GM21528 (cell line): ENCODE measurements around the gene TAC1.
"Not testable (repeated sequence)": the region's sequence is repeated elsewhere in the genome, so short reads cannot be mapped to it uniquely, and the experiment has no call there.

ENCODE experiments used
- ATAC-seq: cut with Tn5 transposase; IDR thresholded peaks from one replicate; pipeline ENCODE4 v1.9.1; 2021; ENCODE audit warnings: mild to moderate bottlenecking, moderate library complexity; ENCODE audit not compliant: unreplicated experiment, low FRiP score

The TAC1 gene, protein sequence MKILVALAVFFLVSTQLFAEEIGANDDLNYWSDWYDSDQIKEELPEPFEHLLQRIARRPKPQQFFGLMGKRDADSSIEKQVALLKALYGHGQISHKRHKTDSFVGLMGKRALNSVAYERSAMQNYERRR

GRCh38 chr7:97731736-97732564 lies at the start of gene TAC1:
Gene TAC1 (plus strand): TSS chr7:97732086. CDS start chr7:97732613, 527 bp downstream.
- ATAC-seq: no peak

DNA sequence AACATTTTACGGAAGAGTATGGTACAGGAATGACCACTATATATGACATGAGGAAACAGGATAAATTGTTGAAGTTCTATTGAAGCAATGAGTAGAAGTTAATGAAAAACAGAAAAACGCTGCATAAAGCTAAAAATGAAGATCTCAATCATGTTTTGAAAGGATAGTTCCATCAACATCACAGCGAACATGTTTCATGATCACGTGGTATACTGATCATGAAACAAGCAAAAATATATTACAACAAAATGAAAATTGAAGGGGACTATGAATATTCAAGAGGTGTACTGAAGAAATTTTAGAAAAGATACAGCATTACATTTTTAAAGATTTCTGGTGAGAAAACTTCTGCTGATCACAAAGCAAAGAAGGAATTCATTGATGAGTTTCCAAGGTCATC lies 45.9 kb upstream of the TAC1 start:
- no peak for ATAC-seq

DNA sequence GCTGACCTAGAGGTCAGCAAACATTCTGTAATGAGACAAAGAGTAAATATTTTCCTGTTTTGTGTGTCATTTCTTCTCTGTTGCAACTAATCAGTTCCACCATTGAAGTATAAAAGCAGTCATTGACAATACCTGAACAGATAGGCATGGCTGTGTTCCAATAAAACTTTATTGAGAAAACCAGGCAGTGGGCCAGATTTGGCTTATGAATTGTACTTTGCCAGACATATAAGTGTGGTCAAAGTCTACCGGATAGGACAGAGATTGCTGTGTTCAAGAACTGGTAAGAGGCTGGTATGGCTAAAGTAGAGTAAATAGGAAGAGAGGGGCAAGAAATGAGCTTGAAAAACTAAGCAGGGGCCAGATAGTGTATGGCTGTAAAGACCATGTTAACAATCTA lies 38.3 kb upstream of the TAC1 start:
- no peak for ATAC-seq

- ATAC-seq: no peak
These were observed 37.5 kb upstream of the TAC1 start for GRCh38 chr7:97694355-97694754.

GRCh38 chr7:97697396-97697795 lies 34.5 kb upstream of the TAC1 start:
- no peak for ATAC-seq

DNA sequence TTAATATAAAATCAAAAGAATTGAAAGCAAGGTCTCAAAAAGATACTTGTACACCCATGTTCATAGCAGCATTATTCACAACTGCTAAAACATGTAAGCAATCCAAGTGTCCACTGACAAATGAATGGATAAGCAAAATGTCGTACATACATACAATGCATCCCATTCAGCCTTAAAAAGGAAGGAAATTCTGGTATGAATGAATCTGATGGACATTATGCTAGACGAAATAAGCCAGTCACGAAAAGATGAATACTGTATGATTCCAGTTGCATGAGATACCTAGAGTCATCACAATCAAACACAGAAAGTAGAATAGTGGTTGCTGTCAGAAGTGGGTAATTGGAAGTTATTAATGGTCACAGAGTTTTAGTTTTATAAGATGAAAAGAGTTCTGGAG lies 9.5 kb upstream of the TAC1 start:
- ATAC-seq: no peak

DNA sequence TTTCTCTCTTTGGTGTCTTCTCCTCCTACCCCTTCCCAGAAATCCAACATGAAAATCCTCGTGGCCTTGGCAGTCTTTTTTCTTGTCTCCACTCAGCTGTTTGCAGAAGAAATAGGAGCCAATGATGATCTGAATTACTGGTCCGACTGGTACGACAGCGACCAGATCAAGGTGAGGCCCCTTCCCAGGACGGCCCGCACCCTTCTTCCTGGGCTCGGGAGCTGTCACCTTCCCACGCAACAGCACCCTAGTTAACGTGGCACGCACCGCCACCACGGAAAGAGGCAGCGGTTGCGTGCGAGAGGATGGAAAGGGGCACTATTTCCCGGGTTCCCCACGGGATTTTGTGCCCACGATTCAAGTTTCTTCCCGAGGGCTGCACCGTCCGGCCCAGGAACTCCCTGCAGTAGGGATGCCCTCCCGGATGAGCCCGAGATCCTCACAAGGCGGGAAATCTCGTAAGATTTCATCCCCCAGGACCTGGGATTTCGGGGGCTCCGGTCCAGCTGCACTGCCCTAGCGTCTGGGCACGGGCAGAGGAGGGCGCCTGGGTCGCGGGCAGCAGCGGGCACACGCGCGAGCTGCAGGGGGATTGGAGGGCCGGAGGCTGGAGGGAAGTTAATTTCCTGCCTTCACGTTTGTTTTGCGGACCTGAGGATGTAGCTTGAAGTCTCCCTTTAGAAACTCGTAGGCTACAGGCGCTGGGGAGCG lies 834 bp downstream of the TAC1 start:
- no peak for ATAC-seq

GRCh38 chr7:97733276-97734161 lies 1.6 kb downstream of the TAC1 start:
- ATAC-seq: no peak

- no peak for ATAC-seq
These were observed 2.4 kb downstream of the TAC1 start for GRCh38 chr7:97734255-97734654.

DNA sequence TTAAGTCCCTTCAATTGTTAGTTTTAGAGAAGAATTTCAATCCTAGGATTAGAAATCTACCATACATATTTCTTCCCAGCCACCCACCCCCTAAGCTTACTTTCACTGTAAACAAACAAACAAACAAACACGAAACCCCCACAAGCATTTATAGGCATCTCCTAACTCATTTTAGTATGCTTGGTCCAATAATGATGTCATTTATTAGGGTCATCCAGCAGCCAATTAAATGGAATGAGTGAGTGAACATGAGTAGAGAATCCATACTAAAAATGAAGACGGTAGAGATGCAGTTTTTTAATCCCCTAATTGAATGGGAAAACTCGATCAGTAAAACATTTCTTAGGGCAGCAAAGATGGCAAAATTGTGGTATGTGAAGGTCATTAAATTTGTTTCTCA lies 3.2 kb downstream of the TAC1 start:
- ATAC-seq: no peak

- no peak for ATAC-seq
These were observed 16.6 kb downstream of the TAC1 start for GRCh38 chr7:97748482-97748881.

GRCh38 chr7:97751566-97751965 lies 19.7 kb downstream of the TAC1 start:
- ATAC-seq: no peak

- no peak for ATAC-seq
These were observed 20.3 kb downstream of the TAC1 start for GRCh38 chr7:97752215-97752614.

DNA sequence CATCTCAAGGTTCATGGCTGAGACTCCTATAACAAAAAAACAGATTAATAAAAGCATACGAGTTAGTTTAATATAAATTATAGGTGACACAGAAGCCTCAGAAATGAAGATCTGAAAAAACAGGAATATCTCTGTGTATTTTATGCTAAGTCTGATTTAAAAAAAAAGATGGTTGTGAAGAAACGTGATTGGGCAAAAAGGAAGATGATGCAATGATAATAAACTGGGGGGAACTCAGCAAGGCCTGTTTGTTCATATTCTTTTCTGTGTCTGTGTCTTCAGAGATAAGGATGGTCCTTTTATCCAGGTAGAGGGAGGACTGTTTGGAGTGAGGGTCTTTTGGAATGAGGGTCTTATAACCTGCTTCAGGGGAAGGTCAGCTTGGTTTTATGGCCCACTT lies 25.9 kb downstream of the TAC1 start:
- ATAC-seq: no peak

DNA sequence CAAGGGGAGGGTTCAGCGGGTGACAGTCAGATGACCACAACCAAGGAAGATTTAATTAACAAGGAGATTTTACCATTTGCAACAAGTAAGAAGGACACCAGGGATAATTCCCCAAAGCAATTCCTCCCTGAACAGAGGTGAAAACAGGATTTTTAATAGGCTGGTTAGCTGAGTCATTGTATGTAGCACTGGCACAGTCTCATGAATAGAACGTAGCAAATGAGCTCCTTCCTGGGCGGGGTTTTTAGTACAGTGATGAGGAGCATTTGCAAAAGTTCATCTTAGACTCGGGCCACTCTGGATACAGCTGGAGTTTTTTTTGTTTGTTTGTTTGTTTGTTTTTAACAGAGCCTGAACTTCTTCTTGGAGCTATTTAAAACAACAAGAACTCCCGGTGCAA lies 39.0 kb downstream of the TAC1 start:
- no peak for ATAC-seq

- no peak for ATAC-seq
These were observed 39.7 kb downstream of the TAC1 start for GRCh38 chr7:97771576-97771975.

DNA sequence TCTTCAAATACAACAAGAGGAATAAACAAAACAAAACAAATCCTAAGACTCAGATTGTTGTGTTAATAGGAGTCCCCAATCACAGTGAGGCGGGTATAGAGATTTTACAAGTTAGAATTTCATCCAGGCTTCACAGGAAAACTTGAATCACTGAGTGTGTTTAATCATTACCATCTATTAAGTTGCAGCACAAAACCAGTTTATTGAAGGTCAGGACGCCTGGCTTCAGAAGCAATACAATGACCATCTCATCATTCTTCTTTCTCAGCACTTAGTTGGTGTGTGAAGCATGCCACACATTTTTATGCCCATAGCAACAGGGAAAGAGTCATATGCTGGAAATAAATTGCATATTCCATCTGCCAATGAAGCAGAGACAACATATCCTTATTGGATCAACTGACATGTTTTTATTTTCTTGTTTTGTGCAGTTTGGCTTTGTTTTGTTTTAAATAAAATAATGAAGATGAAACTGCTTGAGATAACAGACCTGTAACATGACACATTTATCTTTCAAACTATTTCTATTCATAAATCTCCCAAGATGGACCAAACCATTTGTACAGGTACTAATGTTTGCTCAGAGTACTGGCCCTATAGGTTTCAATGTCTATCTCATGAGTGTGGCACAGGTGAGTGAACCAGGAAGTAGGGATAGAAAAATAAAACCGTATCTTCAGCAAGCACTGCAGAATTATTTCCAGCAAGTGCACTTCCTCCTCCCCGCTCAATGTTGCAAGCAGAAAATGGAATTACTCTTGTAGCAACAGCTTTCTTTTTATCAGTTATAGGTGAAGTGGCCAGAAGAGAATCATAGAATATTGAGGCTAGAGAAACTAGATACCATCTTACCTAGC lies 40.4 kb downstream of the TAC1 start:
- ATAC-seq: no peak

DNA sequence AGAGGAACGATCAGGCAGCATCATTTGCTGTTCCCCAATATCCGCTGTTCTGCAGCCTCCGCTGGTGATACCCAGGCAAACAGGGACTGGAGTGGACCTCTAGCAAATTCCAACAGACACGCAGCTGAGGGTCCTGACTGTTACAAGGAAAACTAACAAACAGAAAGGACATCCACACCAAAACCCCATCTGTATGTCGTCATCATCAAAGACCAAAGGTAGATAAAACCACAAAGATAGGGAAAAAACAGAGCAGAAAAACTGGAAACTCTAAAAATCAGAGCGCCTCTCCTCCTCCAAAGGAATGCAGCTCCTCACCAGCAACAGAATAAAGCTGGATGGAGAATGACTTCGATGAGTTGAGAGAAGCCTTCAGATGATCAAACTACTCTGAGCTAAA lies 54.5 kb downstream of the TAC1 start:
- not testable (repeated sequence) for ATAC-seq
